ENCODE data around the gene HAPSTR1.

HAPSTR1 gene

DNA sequence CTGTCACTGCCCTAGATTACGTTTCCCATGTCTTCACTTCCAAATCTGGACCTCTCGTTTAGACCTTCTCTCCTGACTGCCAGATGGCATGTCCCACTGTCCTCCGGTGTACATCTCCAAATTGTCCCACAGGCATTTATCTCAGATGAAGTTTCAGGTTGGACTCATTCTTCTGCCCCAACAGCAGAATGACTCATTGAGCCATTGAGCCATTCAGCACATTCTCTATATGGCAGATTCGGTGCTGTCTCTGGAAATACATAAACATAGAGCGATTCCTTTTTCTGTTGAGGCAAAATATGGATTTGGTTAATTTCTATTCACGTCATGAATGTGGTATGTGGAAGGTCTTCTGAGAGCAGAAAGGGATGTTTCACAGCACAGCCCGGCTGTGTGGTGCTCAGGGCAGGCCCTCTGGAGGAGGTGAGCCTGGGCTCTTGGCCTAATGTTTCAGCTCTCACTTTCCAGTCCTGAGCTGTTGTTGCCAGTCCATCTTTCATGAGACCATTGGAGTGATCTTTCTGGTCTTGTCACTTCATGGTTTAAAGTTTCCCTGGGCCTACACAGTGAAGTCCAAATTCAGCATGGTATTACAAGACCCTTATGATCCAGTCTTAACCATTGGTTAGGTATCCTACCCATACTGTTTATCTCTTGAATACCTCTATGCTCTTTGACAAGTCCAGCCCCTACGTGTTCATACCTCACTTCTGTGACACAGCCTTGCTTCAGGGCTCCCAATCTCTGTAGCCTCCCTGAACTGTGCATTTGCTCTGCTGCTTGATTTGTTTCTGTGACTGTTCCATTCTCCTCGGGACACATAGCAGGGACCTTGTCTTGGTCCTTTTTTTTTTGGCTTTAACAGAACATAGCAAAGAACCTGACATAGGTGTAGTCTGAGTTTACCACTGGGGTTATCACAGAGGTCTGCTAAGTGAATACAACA lies 15.9 kb downstream of the HAPSTR1 start:
- Mint-ChIP-seq H3K36me3 (ENCODE audit: insufficient read depth) (peaks cover 82% of the 10 kb centered on the region), H3K27ac (ENCODE audit: low read depth) (peak overlapping the region; percentile 68), H3K4me1 (peaks cover 88% of the 10 kb centered on the region), H3K27me3 (no peaks in the 10 kb centered on the region), H3K9me3 (no peaks in the 10 kb centered on the region), H3K4me3 (peak overlapping the region; percentile 48)
- ATAC-seq (replicated peaks; ENCODE audit: extremely low read depth, poor library complexity, severe bottlenecking), result no peak
- DNase-seq (ENCODE audit: low spot score in 2 of 2), result no peak

GRCh38 chr16:9109255-9109654 lies 17.8 kb downstream of the HAPSTR1 start:
- Mint-ChIP-seq H3K27me3 (no peaks in the 10 kb centered on the region), H3K36me3 (ENCODE audit: insufficient read depth) (peaks cover 76% of the 10 kb centered on the region), H3K4me1 (peaks cover 88% of the 10 kb centered on the region), H3K9me3 (no peaks in the 10 kb centered on the region), H3K27ac (ENCODE audit: low read depth) (peak overlapping the region; percentile 78), H3K4me3 (peak overlapping the region; percentile 48)
- no peak for ATAC-seq (replicated peaks; ENCODE audit: extremely low read depth, poor library complexity, severe bottlenecking)
- DNase-seq (ENCODE audit: low spot score in 2 of 2), result no peak

DNA sequence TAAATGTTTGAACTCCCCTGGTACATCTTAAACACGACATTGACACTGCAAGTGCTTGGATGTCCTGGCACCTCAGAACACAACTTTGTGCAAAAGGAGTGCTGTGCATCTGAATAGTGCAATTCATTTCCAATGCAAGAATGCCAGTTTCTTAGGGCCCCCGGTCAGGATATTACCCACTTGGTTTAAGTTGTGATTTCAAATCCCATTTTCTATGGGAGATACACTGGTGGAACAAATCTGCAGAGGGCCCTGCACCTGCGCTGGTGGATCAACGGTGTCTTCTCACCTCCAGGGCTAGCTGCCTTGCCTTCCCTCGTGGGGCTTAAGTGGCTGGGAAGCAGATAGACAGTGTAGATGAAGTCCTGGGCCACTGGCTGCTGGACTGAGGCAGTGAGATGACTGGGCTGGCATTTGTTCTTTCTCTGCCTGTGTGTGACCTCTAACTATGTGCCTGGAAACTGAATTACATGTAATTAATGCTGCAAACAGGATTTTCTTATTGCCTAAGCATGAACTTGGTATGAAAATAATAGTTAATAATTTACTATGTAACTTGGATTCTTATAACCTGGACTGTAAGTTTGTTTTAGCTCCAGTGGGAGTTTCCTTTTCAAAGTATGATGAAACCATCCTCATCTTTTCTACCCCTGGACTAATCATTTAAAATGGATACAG lies 20.9 kb downstream of the HAPSTR1 start:
- DNase-seq (ENCODE audit: low spot score in 2 of 2) (no peak), ATAC-seq (replicated peaks; ENCODE audit: extremely low read depth, poor library complexity, severe bottlenecking) (no peak)
- Mint-ChIP-seq H3K27me3 (no peaks in the 10 kb centered on the region), H3K36me3 (ENCODE audit: insufficient read depth) (peaks cover 66% of the 10 kb centered on the region), H3K4me1 (peaks cover 87% of the 10 kb centered on the region), H3K9me3 (no peaks in the 10 kb centered on the region), H3K27ac (ENCODE audit: low read depth) (peak overlapping the region; percentile 91), H3K4me3 (peak overlapping the region; percentile 48)

GRCh38 chr16:9112844-9113186 lies 21.4 kb downstream of the HAPSTR1 start:
- ATAC-seq (replicated peaks; ENCODE audit: extremely low read depth, poor library complexity, severe bottlenecking) (no peak), DNase-seq (ENCODE audit: low spot score in 2 of 2) (no peak)
- H3K36me3 Mint-ChIP-seq (ENCODE audit: insufficient read depth), result peaks cover 62% of the 10 kb centered on the region
- H3K27me3 Mint-ChIP-seq, result no peaks in the 10 kb centered on the region
- H3K4me3 Mint-ChIP-seq, result peak overlapping the region; percentile 48
- H3K4me1 Mint-ChIP-seq, result peaks cover 87% of the 10 kb centered on the region
- peak overlapping the region; percentile 91 for H3K27ac Mint-ChIP-seq (ENCODE audit: low read depth)
- H3K9me3 Mint-ChIP-seq, result no peaks in the 10 kb centered on the region

GRCh38 chr16:9113707-9114106 lies 22.3 kb downstream of the HAPSTR1 start:
- Mint-ChIP-seq H3K36me3 (ENCODE audit: insufficient read depth) (peaks cover 62% of the 10 kb centered on the region), H3K4me3 (peak overlapping the region; percentile 48)

GRCh38 chr16:9114112-9114511 lies 22.7 kb downstream of the HAPSTR1 start:
- peaks cover 61% of the 10 kb centered on the region for H3K36me3 Mint-ChIP-seq (ENCODE audit: insufficient read depth)

More at GRCh38 chr16:9113707-9114106, 22.3 kb downstream of the HAPSTR1 start:
- Mint-ChIP-seq H3K27me3 (no peaks in the 10 kb centered on the region), H3K27ac (ENCODE audit: low read depth) (peak overlapping the region; percentile 91), H3K9me3 (no peaks in the 10 kb centered on the region), H3K4me1 (peaks cover 86% of the 10 kb centered on the region)
- ATAC-seq (replicated peaks; ENCODE audit: extremely low read depth, poor library complexity, severe bottlenecking) (no peak), DNase-seq (ENCODE audit: low spot score in 2 of 2) (no peak)

GRCh38 chr16:9114842-9115241 lies 23.4 kb downstream of the HAPSTR1 start:
- Mint-ChIP-seq H3K27ac (ENCODE audit: low read depth) (peak overlapping the region; percentile 91), H3K27me3 (no peaks in the 10 kb centered on the region), H3K9me3 (no peaks in the 10 kb centered on the region), H3K4me3 (peak overlapping the region; percentile 48), H3K4me1 (peaks cover 85% of the 10 kb centered on the region), H3K36me3 (ENCODE audit: insufficient read depth) (peaks cover 58% of the 10 kb centered on the region)
- no peak for DNase-seq (ENCODE audit: low spot score in 2 of 2)
- no peak for ATAC-seq (replicated peaks; ENCODE audit: extremely low read depth, poor library complexity, severe bottlenecking)

More at GRCh38 chr16:9114112-9114511, 22.7 kb downstream of the HAPSTR1 start:
- Mint-ChIP-seq H3K27ac (ENCODE audit: low read depth) (peak overlapping the region; percentile 91), H3K9me3 (no peaks in the 10 kb centered on the region), H3K4me1 (peaks cover 86% of the 10 kb centered on the region), H3K4me3 (peak overlapping the region; percentile 48), H3K27me3 (no peaks in the 10 kb centered on the region)
- no peak for ATAC-seq (replicated peaks; ENCODE audit: extremely low read depth, poor library complexity, severe bottlenecking)
- DNase-seq (ENCODE audit: low spot score in 2 of 2), result no peak

DNA sequence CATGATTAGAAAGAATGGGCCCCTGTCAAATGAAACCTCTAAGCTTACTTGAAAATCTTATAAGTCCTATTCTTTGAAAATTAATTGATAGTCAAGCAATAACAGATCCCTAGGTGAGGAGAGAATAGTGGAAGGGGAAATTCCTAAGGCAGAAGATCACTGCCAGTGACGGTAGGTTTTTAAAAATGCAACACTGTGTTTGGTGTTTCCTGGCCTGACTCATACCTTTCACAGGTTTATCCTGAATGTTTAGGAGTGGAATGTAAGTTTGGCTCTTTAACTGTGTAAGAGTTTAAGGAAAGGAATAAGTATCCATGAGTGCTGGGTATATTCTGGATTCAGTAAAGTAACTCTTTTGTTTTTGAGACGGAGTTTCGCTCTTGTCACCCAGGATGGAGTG lies 23.8 kb downstream of the HAPSTR1 start:
- no peaks in the 10 kb centered on the region for H3K9me3 Mint-ChIP-seq
- peaks cover 56% of the 10 kb centered on the region for H3K36me3 Mint-ChIP-seq (ENCODE audit: insufficient read depth)
- no peak for ATAC-seq (replicated peaks; ENCODE audit: extremely low read depth, poor library complexity, severe bottlenecking)
- H3K4me3 Mint-ChIP-seq, result no peak overlapping the region
- H3K4me1 Mint-ChIP-seq, result peaks cover 85% of the 10 kb centered on the region
- H3K27ac Mint-ChIP-seq (ENCODE audit: low read depth), result peak overlapping the region; percentile 91
- H3K27me3 Mint-ChIP-seq, result no peaks in the 10 kb centered on the region
- no peak for DNase-seq (ENCODE audit: low spot score in 2 of 2)

GRCh38 chr16:9116141-9116540 lies 24.7 kb downstream of the HAPSTR1 start:
- Mint-ChIP-seq H3K9me3 (no peaks in the 10 kb centered on the region), H3K4me3 (no peak overlapping the region), H3K27ac (ENCODE audit: low read depth) (peak overlapping the region; percentile 49), H3K4me1 (peaks cover 77% of the 10 kb centered on the region), H3K36me3 (ENCODE audit: insufficient read depth) (peaks cover 56% of the 10 kb centered on the region), H3K27me3 (no peaks in the 10 kb centered on the region)
- no peak for DNase-seq (ENCODE audit: low spot score in 2 of 2)
- ATAC-seq (replicated peaks; ENCODE audit: extremely low read depth, poor library complexity, severe bottlenecking), result no peak

DNA sequence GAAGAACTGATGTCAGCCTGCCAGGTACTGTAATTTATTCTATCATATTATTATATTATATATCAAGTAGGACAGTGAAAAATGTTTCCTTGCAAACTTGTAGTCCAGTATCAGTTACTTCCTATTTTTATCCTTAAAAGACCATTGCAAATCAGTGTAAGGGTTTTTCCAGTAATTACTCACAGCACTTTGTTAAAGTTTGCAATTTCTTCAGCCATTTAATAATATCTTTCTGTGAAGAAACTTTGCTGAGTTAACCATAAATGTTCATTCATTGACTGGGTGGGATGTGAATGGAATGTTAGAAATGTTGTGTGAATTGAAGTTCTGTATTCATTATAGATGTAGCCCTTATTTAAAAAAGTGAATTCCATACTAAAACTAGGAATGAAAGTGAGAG lies 26.7 kb downstream of the HAPSTR1 start:
- H3K4me1 Mint-ChIP-seq, result peaks cover 71% of the 10 kb centered on the region
- ATAC-seq (replicated peaks; ENCODE audit: extremely low read depth, poor library complexity, severe bottlenecking), result no peak

GRCh38 chr16:9119795-9120194 lies 28.4 kb downstream of the HAPSTR1 start:
- DNase-seq (ENCODE audit: low spot score in 2 of 2), result no peak
- Mint-ChIP-seq H3K27ac (ENCODE audit: low read depth) (no peak overlapping the region), H3K9me3 (no peaks in the 10 kb centered on the region), H3K36me3 (ENCODE audit: insufficient read depth) (peaks cover 38% of the 10 kb centered on the region), H3K4me1 (peaks cover 69% of the 10 kb centered on the region), H3K4me3 (no peak overlapping the region), H3K27me3 (no peaks in the 10 kb centered on the region)
- no peak for ATAC-seq (replicated peaks; ENCODE audit: extremely low read depth, poor library complexity, severe bottlenecking)

More for the DNA sequence above, 26.7 kb downstream of the HAPSTR1 start:
- H3K9me3 Mint-ChIP-seq, result no peaks in the 10 kb centered on the region
- H3K27me3 Mint-ChIP-seq, result no peaks in the 10 kb centered on the region
- no peak overlapping the region for H3K27ac Mint-ChIP-seq (ENCODE audit: low read depth)
- H3K36me3 Mint-ChIP-seq (ENCODE audit: insufficient read depth), result peaks cover 49% of the 10 kb centered on the region
- no peak for DNase-seq (ENCODE audit: low spot score in 2 of 2)
- no peak overlapping the region for H3K4me3 Mint-ChIP-seq

- H3K9me3 Mint-ChIP-seq, result no peaks in the 10 kb centered on the region
- H3K27me3 Mint-ChIP-seq, result no peaks in the 10 kb centered on the region
- DNase-seq (ENCODE audit: low spot score in 2 of 2) (no peak), ATAC-seq (replicated peaks; ENCODE audit: extremely low read depth, poor library complexity, severe bottlenecking) (no peak)
- no peak overlapping the region for H3K27ac Mint-ChIP-seq (ENCODE audit: low read depth)
- H3K36me3 Mint-ChIP-seq (ENCODE audit: insufficient read depth), result peaks cover 33% of the 10 kb centered on the region
- peaks cover 68% of the 10 kb centered on the region for H3K4me1 Mint-ChIP-seq
- no peak overlapping the region for H3K4me3 Mint-ChIP-seq
Observed at GRCh38 chr16:9122342-9122741, 30.9 kb downstream of the HAPSTR1 start.

DNA sequence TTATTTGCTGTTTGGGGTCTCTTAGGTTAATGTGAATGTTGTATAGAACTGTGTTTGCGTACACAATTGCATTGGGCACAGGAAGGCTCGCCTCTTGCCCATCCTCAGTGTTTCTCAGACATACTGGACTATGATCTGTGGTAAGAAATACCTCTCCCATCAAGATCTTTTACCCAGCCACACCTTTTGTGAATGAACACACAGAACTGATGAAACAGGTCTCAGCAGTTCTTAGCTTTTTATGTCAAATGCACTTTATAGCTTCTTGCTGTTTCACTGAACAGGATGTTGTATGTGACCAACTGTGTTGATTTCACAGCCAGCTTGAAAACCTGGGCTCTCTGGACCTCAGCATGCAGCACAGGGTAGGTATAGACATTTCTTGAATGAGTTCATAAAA lies 31.5 kb downstream of the HAPSTR1 start:
- peaks cover 68% of the 10 kb centered on the region for H3K4me1 Mint-ChIP-seq
- no peak for ATAC-seq (replicated peaks; ENCODE audit: extremely low read depth, poor library complexity, severe bottlenecking)
- peaks cover 32% of the 10 kb centered on the region for H3K36me3 Mint-ChIP-seq (ENCODE audit: insufficient read depth)
- no peak for DNase-seq (ENCODE audit: low spot score in 2 of 2)
- no peak overlapping the region for H3K4me3 Mint-ChIP-seq
- H3K27me3 Mint-ChIP-seq, result no peaks in the 10 kb centered on the region
- H3K9me3 Mint-ChIP-seq, result no peaks in the 10 kb centered on the region
- H3K27ac Mint-ChIP-seq (ENCODE audit: low read depth), result no peak overlapping the region

Measured in central memory CD8-positive, alpha-beta T cell (primary cell).